ENCODE measurements around the gene LSP1. TPM values are rescaled to one million over a fixed set of nuclear protein-coding genes. Genes with fewer than 3 reads are reported as not detected.
"Not testable (repeated sequence)": the region's sequence is repeated elsewhere in the genome, so short reads cannot be mapped to it uniquely, and the experiment has no call there.

The LSP1 gene
- total and polyA plus RNA-seq, 5 donors = 7.6 to 18.3 (median 13.8) TPM

DNA sequence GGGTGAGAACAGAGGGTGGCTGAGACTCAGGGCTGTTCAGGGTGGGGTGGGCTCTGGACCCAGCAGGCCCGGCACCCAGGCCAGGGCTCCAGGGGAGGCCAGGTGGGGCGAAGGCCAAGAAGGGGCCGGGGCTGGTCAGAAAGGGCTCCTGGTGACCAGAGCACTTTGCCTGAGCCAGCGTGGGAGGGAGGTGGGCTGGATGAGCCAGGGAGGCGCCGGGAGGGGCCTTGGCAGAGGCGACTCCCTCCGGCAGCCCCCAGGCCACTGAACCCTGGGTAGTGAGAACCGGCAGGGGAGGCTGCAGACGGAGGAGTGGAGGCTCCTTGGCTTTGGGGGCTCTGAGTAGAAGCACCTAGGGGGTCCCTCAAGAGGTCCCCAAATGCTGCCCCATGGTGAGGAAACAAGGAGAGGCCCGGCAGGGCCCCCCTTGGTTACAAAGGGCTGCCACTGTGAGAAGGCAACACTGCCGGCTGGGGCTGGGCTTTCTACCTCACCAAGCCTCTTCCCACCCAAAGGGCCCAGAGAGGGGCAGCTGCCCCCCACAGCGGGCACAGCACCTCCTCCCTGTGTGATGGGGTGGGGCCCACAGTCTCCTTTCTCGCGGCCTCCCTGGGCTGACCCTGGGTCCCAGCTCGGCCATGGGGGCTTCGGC lies 21.7 kb downstream of the LSP1 start:
- H3K4me3 ChIP-seq (ENCODE audit: low read length); H3K4me1 ChIP-seq (ENCODE audit: control insufficient read depth, insufficient read depth, low read length); ATAC-seq; H3K27me3 ChIP-seq (ENCODE audit: control insufficient read depth, insufficient read depth); intact Hi-C loops (cut with DNase I); H3K27ac ChIP-seq (ENCODE audit: low read length); H3K9me3 ChIP-seq (ENCODE audit: control insufficient read depth, low read length): not testable (repeated sequence)
- peak; percentile 14 to 68 (median 60) for DNase-seq
- WGBS = 67% methylated on average over 17 of the region's 17 CpGs

DNA sequence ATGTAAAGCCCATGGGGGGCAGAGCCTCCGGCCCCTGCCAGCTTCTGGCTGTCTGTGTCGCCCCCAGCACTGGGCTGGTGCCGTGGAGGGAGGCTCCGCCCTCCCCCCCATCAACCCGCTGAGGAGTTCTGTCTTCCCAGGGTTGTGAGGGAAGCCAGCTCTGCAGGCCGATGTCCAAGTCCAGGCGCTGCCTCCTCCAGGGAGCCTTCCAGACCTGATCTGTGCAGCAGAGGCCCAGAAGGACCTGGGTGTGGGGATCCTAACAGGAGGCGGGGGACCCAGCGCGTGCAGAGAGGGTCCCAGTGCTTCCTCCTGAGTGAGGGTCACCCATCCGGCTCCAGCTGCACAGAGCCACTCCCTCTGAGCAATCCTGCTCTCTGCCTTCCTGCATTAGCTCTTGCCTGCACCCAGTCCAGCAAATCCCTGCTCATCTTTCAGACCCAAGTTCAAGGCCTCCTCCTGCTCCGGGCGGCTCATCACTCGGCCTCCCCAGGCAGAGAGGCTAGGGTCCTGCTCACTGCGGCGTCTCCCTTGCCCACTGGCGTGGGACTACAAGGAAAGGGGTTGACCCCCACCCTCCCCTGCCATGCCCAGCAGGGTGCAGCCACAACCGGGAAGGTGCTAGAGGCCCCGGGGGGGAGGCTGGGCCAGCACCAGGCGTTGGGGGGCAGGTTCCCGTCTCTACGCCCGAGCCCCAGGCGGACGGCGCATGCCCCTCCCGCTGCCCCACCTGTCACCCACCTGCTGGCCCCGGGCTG lies 22.4 kb downstream of the LSP1 start:
- Histone ChIP-seq H3K27ac (ENCODE audit: low read length) (no peak overlapping the region), H3K27me3 (ENCODE audit: control insufficient read depth, insufficient read depth) (no peaks in the 10 kb centered on the region), H3K4me1 (ENCODE audit: control insufficient read depth, insufficient read depth, low read length) (peaks cover 4% of the 10 kb centered on the region), H3K4me3 (ENCODE audit: low read length) (no peak overlapping the region), H3K9me3 (ENCODE audit: control insufficient read depth, low read length) (no peaks in the 10 kb centered on the region)
- ATAC-seq (no peak), DNase-seq (peak; percentile 39 to 76 (median 76))
- intact Hi-C loops (cut with DNase I) = no loop called here
- WGBS = 70% methylated on average over 28 of the region's 28 CpGs

DNA sequence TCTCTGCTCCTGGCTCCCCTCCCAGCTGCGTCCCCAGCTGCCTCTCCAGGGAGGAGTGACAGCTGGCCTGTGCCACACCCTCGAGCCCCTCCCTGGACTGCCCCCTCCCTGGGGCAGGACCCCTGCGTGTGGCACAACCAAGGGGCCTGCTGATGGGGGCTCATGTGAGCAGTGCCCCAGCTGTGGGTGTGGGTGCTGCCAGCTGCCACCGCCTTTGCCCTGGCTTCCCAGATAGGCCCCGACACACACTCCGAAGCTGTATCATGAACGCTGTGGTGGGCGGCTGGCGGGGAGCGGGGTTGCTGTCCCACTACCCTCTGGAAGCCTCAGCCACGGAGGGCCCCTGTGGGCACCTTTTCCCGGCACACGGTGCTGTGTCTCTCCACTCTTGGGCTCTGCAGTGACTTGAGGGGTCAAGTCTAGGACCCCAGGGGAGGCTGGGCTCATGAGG lies 23.0 kb downstream of the LSP1 start:
- H3K9me3 ChIP-seq (ENCODE audit: control insufficient read depth, low read length); H3K4me1 ChIP-seq (ENCODE audit: control insufficient read depth, insufficient read depth, low read length); ATAC-seq; H3K27me3 ChIP-seq (ENCODE audit: control insufficient read depth, insufficient read depth); H3K4me3 ChIP-seq (ENCODE audit: low read length); intact Hi-C loops (cut with DNase I): not testable (repeated sequence)
- 68% methylated on average over 13 of the region's 13 CpGs for WGBS
- H3K27ac ChIP-seq (ENCODE audit: low read length) = peak overlapping the region; percentile 42
- DNase-seq = peak in 2 of 3 donors; percentile 53 to 61

DNA sequence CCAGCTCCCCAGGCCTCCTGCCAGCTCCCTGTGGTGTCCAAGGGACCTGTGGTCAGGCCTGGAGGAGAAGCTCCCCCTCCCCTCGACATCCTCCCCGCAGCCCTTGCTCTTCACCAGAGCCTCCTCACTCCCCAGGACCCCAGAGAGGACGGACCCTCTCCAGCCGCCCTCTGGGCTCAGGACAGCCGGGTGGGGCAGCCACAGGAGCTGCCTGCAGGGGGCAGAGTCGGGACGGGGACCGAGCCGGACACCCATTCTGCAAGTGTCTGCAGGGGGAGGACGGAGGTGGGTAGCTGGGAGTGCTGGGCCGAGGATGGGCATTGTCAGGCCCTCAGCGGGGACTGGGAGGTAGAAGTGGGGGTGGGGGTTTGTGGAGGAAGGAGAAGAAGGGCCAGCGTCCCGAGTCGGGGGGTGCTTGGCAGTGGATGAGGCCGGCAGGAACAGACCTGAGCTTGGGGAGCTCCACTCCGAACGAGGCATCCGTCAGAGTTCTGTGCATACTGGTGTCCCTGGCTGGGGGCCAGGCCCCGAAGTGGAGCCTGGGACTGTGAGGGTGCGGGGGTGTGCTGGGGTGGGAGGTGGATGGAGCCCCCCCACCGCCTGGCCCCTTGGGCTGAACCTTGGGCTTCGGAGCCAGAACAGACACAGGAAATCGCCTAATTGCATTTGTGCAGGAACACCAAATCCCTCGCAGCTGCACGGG lies 23.6 kb downstream of the LSP1 start:
- peaks cover 7% of the 10 kb centered on the region for H3K4me1 ChIP-seq (ENCODE audit: control insufficient read depth, insufficient read depth, low read length)
- H3K27me3 ChIP-seq (ENCODE audit: control insufficient read depth, insufficient read depth) = no peaks in the 10 kb centered on the region
- peak; percentile 68 to 85 (median 85) for DNase-seq
- H3K4me3 ChIP-seq (ENCODE audit: low read length) = no peak overlapping the region
- ATAC-seq = no peak
- peak overlapping the region; percentile 42 for H3K27ac ChIP-seq (ENCODE audit: low read length)
- intact Hi-C loops (cut with DNase I) = no loop called here
- WGBS = 20% methylated on average over 26 of the region's 26 CpGs
- no peaks in the 10 kb centered on the region for H3K9me3 ChIP-seq (ENCODE audit: control insufficient read depth, low read length)

DNA sequence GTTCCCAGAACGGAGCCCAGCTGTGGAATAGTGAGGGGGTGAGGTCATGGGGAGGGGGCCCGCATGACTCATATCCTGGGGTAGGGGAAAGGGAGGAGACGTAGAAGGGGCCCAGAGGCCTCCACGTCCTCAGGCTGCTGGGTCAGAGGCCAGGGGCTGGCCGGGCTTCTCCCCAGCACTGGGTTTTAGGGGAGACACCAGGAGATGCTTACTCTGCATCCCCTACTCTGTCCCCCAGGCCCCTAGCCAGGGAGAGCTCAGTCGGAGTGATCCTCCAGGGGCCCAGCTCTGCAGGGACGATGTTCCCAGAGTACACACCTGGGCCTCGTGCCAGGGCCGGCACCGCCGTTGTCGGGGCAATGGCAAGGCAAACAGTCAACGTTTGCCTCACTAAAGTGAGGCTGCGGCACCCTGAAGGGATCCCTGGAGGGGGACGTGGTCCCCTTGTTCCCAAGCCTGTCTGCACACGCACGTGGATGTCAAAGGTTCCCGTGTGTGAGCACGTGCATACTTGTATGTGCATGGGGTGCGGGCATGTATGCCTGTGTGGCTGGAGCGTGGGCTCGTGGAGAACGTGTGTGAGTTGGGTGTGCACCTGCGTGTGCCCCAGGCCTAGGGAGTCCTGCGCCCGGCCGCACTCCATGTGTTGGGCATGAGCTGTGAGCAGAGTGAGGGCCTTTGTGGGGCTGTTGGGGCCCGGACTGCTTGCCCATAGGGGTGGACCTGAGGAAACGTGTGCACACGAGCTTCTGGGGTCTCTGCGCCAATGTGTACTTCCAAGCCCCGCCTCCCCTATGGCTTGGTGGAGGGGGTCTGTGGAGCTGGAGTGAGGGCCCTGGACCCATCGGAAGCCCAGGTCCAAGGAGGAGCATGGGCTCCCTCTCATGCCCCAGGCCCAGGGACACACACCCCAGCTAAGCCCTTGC lies 24.6 kb downstream of the LSP1 start:
- Histone ChIP-seq H3K9me3 (ENCODE audit: control insufficient read depth, low read length) (no peaks in the 10 kb centered on the region), H3K4me1 (ENCODE audit: control insufficient read depth, insufficient read depth, low read length) (peaks cover 7% of the 10 kb centered on the region), H3K27me3 (ENCODE audit: control insufficient read depth, insufficient read depth) (no peaks in the 10 kb centered on the region), H3K27ac (ENCODE audit: low read length) (peak overlapping the region; percentile 59), H3K4me3 (ENCODE audit: low read length) (no peak overlapping the region)
- ATAC-seq (no peak), DNase-seq (peak; percentile 79 to 91 (median 90))
- intact Hi-C loops (cut with DNase I) = no loop called here
- WGBS = 44% methylated on average over 33 of the region's 33 CpGs

DNA sequence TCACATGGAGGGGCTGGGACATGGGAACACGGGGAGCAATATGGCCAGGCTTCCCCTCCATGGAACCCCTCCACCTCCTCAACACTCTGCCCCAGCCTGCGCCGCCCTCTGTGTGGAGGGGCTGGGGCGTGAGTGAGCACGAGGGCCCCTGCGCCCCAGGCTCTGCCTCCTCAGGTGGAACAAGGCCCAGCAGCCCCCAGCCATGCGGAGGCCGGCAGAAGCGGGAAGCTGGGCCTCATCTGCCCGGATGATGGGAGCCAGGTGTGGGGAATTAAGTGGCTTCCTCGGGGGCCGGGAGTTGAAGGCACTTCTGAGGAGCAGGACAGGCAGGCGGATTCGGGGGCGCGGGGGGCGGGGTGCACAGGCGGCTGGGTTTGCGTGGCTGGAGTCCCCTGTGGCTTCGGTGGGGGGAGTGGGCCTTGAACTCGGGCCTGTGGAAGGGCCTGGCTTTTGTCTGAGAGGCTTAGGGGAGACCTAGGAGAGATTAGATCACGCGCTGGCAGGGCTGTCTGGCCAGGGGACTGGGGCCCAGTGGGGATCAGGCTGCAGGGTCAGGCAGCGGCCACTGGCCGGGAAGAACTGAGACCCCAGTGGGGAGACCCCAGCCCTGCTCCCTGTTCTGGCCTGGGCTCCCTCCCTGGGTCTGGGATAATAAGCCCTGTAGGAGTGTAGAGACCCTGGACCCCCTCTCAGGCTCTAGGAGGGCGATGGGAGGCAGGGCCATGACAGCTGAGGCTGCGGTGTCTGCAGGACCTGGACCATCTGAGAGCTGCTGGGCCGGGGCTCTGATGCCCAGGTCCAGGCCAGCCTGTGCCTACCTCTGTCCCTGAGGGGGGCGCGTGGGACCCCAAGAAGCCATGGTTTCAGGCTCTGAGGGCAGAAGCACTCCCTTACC lies 25.5 kb downstream of the LSP1 start:
- Histone ChIP-seq H3K9me3 (ENCODE audit: control insufficient read depth, low read length) (no peaks in the 10 kb centered on the region), H3K4me3 (ENCODE audit: low read length) (no peak overlapping the region), H3K27me3 (ENCODE audit: control insufficient read depth, insufficient read depth) (no peaks in the 10 kb centered on the region), H3K4me1 (ENCODE audit: control insufficient read depth, insufficient read depth, low read length) (peaks cover 7% of the 10 kb centered on the region), H3K27ac (ENCODE audit: low read length) (no peak overlapping the region)
- ATAC-seq = no peak
- DNase-seq = peak; percentile 47 to 74 (median 72)
- intact Hi-C loops (cut with DNase I) = no loop called here
- WGBS = 74% methylated on average over 30 of the region's 30 CpGs

DNA sequence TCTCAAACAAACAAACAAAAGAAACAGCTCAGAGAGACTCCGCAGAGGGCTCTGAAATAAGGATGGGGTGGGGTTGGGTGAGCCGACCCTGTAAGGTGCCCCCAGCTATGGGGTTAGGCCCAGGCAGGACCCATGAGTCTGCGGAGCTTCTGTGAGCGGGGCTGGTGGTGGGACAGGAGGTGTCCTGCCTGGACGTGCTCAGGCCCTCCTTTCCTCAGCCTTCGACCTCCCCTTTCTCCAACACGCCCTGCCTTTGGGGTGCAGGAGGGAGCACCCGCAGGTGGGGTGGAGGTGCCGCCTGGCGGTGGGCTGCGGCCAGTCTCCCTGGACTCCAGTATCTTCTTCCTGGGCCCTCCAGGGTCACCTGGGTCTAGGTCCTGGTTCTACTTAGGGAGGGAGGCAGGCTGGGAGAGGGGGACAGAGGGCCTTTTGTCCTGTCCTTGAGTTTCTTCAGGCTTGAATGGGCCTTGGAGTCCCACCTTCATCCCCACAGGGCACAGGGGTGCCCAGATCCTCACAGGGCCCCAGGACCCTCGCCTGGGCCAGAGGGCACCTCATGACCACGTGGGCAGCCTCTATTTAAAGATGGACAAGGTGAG lies 26.6 kb downstream of the LSP1 start:
- H3K4me1 ChIP-seq (ENCODE audit: control insufficient read depth, insufficient read depth, low read length) = peaks cover 7% of the 10 kb centered on the region
- H3K4me3 ChIP-seq (ENCODE audit: low read length) = no peak overlapping the region
- 88% methylated on average over 13 of the region's 13 CpGs for WGBS
- intact Hi-C loops (cut with DNase I) = no loop called here
- peak overlapping the region; percentile 50 for H3K27ac ChIP-seq (ENCODE audit: low read length)
- H3K9me3 ChIP-seq (ENCODE audit: control insufficient read depth, low read length) = no peaks in the 10 kb centered on the region
- ATAC-seq (no peak), DNase-seq (peak; percentile 11 to 52 (median 46))
- H3K27me3 ChIP-seq (ENCODE audit: control insufficient read depth, insufficient read depth) = no peaks in the 10 kb centered on the region

DNA sequence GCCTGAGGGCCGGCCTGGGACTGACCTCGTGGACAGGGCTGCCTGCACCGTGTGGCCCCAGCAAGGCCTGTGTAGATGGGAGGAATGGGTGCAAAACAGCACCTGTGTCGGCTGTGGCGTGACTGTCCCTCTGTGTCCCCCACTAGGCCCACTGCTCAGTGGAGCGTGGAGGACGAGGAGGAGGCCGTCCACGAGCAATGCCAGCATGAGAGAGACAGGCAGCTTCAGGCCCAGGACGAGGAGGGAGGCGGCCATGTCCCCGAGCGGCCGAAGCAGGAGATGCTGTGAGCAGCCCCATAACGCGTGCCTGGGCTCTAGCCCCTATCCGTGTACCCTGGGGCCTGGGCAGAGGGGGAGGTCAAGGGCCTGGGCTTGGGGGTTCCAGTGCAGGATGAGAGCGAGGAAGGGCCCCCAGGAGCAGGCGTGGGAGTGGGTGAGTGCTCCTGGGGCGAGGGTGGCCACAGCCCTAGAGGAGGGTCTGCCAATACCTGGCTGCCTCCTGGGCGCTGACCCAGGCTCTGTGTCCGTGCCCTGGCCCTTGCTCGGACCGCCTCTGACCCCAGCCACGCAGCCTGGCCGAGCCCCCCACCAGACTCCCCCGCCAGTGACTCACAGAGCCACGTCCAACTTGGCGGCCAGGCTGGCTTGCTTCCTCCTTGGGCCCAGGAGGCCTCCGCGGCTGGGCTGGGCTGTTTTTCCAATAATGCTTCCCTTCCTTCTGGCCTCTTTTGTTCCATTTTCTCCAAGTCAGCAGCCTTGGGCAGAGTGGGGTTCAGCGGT lies 27.2 kb downstream of the LSP1 start:
- peak overlapping the region; percentile 79 for H3K27ac ChIP-seq (ENCODE audit: low read length)
- H3K9me3 ChIP-seq (ENCODE audit: control insufficient read depth, low read length) = no peaks in the 10 kb centered on the region
- H3K4me1 ChIP-seq (ENCODE audit: control insufficient read depth, insufficient read depth, low read length) = peaks cover 7% of the 10 kb centered on the region
- DNase-seq (peak; percentile 88 to 95 (median 95)), ATAC-seq (peak; percentile 77 to 81)
- intact Hi-C loops (cut with DNase I) = loop anchor here in 3 of 4 donors (5.0 kb wide), 3 partner anchors 37 to 272 kb away; partner anchors contain the start of gene TNNT3 (in 2 of the 3)
- no peak overlapping the region for H3K4me3 ChIP-seq (ENCODE audit: low read length)
- WGBS = 58% methylated on average over 32 of the region's 32 CpGs
- no peaks in the 10 kb centered on the region for H3K27me3 ChIP-seq (ENCODE audit: control insufficient read depth, insufficient read depth)

All from right cardiac atrium (tissue), 5 donors.